Measurements from ENCODE around the gene GRIK4. TPM values are rescaled to one million over a fixed set of nuclear protein-coding genes. Genes with fewer than 3 reads are reported as not detected.
"Not testable (repeated sequence)": the region's sequence is repeated elsewhere in the genome, so short reads cannot be mapped to it uniquely, and the experiment has no call there.

The GRIK4 gene
- total RNA-seq, 2 experiments from 2014 or later, result 0.06 TPM; not detected in 1

DNA sequence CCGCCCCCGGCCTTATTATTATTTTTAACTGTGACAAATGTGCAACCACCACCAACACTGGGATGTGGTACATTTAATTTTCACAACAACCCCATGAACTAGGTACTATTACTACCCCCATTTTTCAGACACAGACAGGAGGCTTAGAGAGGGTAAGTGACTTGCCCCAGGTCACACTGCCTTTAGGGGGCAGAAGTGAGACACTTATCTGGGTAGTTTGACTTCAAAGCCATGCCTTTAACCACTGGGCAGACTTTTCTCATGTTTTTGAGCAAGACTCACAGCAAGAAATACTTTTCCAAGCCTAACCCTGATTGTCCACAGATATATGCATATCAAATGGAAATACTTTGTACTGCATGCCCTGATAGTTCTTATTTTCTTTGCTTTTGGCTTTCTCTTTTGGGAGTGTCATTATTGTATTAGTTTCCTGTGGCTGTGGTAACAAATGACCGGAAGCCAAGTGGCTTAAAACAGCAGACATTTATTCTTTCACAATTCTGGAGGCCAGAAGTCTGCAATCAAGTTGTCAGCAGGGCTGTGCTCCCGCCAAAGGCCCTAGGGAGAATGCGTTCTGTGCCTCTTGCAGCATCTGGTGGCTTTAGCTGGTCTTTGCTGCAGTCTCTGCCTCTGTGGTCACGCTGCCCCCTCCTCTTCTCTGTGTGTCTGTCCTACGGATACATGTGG lies 110.8 kb downstream of the GRIK4 start:
- BruUV-seq (replicated peaks), result no TSS peak
- ChIA-PET POLR2A (no interaction called here), CTCF (ENCODE audit: unreplicated experiment) (no interaction called here)
- no peak overlapping the region for H3K27ac ChIP-seq (ENCODE audit: low read depth, low read length, poor library complexity, severe bottlenecking)
- no peak overlapping the region for H3K4me3 ChIP-seq (ENCODE audit: low read depth, low read length, poor library complexity, severe bottlenecking)
- H4K20me1 ChIP-seq (ENCODE audit: insufficient read depth, low read length), result no peaks in the 10 kb centered on the region
- no peaks in the 10 kb centered on the region for H3K79me2 ChIP-seq (ENCODE audit: insufficient read depth, low read depth, low read length)
- 0 out of 2 replicates have a peak, but pooled peaks cover 5% of the 10 kb centered on the region for H3K9me3 ChIP-seq (ENCODE audit: low read length)
- intact Hi-C loops (cut with micrococcal nuclease; ENCODE audit: unreplicated experiment), result loop anchor here (10.0 kb wide), 1 partner anchor 288 kb away; the partner anchor contains the start of gene ARHGEF12
- H3K4me1 ChIP-seq (ENCODE audit: insufficient read depth, low read length, poor library complexity, severe bottlenecking), result peaks cover 6% of the 10 kb centered on the region
- H3K9me2 ChIP-seq (ENCODE audit: insufficient read depth, low read length), result no peaks in the 10 kb centered on the region
- peak; percentile 69 for TF ChIP-seq CTCF (conservative IDR thresholded peaks at IDR 0.05; ENCODE audit: low read length)
- TF ChIP-seq EZH2phosphoT487 (IDR thresholded peaks at IDR 0.05; ENCODE audit: borderline replicate concordance, low read depth, low read length), result no peak
- DNase-seq (ENCODE audit: low spot score), result peak; percentile 43
- no peaks in the 10 kb centered on the region for H3K36me3 ChIP-seq (ENCODE audit: insufficient read depth, low read length)
- H2AFZ ChIP-seq (ENCODE audit: low read length), result no peak overlapping the region
- H3K4me2 ChIP-seq (ENCODE audit: low read length), result 0 out of 2 replicates have a peak overlapping the region, but pooled peaks have one; percentile 5

DNA sequence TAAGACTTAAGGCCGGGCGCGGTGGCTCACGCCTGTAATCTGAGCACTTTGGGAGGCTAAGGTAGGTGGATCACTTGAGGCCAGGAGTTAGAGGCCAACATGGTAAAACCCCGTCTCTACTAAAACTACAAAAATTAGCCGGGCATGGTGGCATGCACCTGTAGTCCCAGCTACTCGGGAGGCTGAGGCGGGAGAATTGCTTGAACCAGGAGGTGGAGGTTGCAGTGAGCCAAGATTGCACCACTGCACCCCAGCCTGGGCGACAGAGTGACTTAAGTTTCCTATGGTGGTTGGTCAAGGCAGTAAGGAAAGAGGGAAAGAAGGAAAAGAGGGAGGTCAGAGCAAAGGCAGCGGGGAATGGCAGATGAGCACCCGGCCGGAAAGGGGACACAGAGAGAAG lies 113.4 kb downstream of the GRIK4 start:
- H3K27ac ChIP-seq (ENCODE audit: low read depth, low read length, poor library complexity, severe bottlenecking); H3K9me3 ChIP-seq (ENCODE audit: low read length); H3K4me1 ChIP-seq (ENCODE audit: insufficient read depth, low read length, poor library complexity, severe bottlenecking); DNase-seq (ENCODE audit: low spot score); H2AFZ ChIP-seq (ENCODE audit: low read length); H4K20me1 ChIP-seq (ENCODE audit: insufficient read depth, low read length); H3K36me3 ChIP-seq (ENCODE audit: insufficient read depth, low read length); H3K4me3 ChIP-seq (ENCODE audit: low read depth, low read length, poor library complexity, severe bottlenecking); BruUV-seq (replicated peaks); H3K9me2 ChIP-seq (ENCODE audit: insufficient read depth, low read length); H3K4me2 ChIP-seq (ENCODE audit: low read length); H3K79me2 ChIP-seq (ENCODE audit: insufficient read depth, low read depth, low read length): not testable (repeated sequence)
- intact Hi-C loops (cut with micrococcal nuclease; ENCODE audit: unreplicated experiment), result loop anchor here (10.0 kb wide), 1 partner anchor 290 kb away; the partner anchor contains the start of gene ARHGEF12
- ChIA-PET CTCF (ENCODE audit: unreplicated experiment) (interaction anchor here (0.6 kb wide), 1 partner anchor 519 kb away, joined by 3 read pairs; no protein-coding TSS in a partner anchor), POLR2A (interaction anchor here (0.7 kb wide), 2 partner anchors 24 to 620 kb away, joined by 3 read pairs; no protein-coding TSS in a partner anchor)

DNA sequence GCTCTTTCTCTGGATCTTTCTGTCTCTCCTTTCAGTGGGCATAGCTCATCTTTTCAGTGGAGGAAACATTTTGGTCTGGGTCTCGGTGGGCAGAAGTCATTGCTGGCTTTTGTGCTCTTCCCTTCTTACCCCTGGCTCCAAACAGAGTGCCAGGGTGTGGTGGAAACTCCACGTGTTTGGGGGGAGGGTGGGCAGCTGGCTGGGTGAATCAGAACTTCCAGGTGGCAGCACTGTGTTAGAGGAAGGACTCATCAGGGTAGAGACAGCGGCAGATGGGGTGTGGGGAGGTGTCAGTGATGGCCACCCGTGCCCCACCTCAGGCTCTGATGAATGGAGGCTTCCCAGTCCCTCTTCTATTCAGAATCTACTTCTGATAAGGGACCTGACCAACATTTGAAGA lies 114.0 kb downstream of the GRIK4 start:
- POLR2A ChIA-PET, result interaction anchor here (0.7 kb wide), 2 partner anchors 23 to 620 kb away, joined by 3 read pairs; no protein-coding TSS in a partner anchor
- Histone ChIP-seq H4K20me1 (ENCODE audit: insufficient read depth, low read length) (no peaks in the 10 kb centered on the region), H3K4me2 (ENCODE audit: low read length) (no peak overlapping the region), H3K4me3 (ENCODE audit: low read depth, low read length, poor library complexity, severe bottlenecking) (no peak overlapping the region), H3K27ac (ENCODE audit: low read depth, low read length, poor library complexity, severe bottlenecking) (no peak overlapping the region), H3K79me2 (ENCODE audit: insufficient read depth, low read depth, low read length) (no peaks in the 10 kb centered on the region), H3K9me2 (ENCODE audit: insufficient read depth, low read length) (no peaks in the 10 kb centered on the region), H3K36me3 (ENCODE audit: insufficient read depth, low read length) (no peaks in the 10 kb centered on the region), H2AFZ (ENCODE audit: low read length) (no peak overlapping the region), H3K4me1 (ENCODE audit: insufficient read depth, low read length, poor library complexity, severe bottlenecking) (peaks cover 6% of the 10 kb centered on the region), H3K9me3 (ENCODE audit: low read length) (no peaks in the 10 kb centered on the region)
- no peak for TF ChIP-seq EZH2phosphoT487 (IDR thresholded peaks at IDR 0.05; ENCODE audit: borderline replicate concordance, low read depth, low read length)
- TF ChIP-seq CTCF (conservative IDR thresholded peaks at IDR 0.05; ENCODE audit: low read length), result no peak
- no peak for DNase-seq (ENCODE audit: low spot score)
- CTCF ChIA-PET (ENCODE audit: unreplicated experiment), result interaction anchor here (0.6 kb wide), 1 partner anchor 519 kb away, joined by 3 read pairs; no protein-coding TSS in a partner anchor
- intact Hi-C loops (cut with micrococcal nuclease; ENCODE audit: unreplicated experiment), result loop anchor here (10.0 kb wide), 1 partner anchor 291 kb away; the partner anchor contains the start of gene ARHGEF12
- BruUV-seq (replicated peaks), result no TSS peak

Measured in OCI-LY7 (cell line).